ENCODE data around the gene RNASE13. TPM values are rescaled to one million over a fixed set of nuclear protein-coding genes. Genes with fewer than 3 reads are reported as not detected.

The RNASE13 gene
- total and polyA plus RNA-seq, 2 of the 4 experiments (the other 2 are of a cell fraction) = not detected

DNA sequence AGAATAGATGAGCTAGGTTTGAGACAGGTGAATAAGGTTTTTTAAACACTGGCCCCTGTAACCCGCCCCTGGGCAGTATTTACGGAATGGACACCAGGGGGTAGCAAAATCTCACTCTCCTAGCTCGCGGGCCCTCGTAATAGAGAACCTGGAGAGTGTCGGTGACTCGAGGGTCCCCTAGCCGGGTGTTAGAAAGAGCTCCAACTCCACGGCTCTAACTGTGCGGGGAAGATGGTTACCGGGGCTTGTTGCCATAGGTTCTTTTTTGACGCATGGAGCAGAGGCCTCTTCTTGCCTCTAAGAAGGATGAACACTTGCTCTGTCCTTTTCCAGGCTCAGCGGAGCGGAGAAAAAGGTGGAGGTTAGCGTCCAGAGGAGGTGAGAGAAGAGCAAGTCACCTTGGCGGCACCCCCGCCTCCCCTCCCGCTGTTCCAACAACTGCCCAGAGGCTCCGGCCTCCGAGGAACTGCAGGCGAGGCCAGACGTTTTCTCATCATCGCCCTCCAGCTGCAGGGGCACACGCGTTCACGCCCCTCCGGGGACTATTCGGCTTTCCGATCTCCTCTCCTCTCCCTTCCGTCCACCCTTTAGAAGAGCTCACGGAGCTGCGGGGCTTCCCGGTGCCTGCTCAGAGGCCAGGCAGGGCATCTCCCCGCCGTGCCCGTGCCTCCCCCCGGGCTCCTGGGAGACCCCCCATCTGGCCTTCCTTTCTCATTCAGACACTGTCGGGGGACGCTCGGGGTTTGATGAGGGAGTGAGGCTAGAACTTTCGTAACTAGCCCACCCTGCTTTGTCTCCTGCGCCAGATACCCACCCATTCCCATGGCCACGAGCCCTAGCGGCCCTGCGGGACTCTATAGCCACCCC lies 34.1 kb upstream of the RNASE13 start:
- peak overlapping the region; percentile 85 for H3K4ac ChIP-seq (ENCODE audit: low read depth, low read length)
- H3K9me3 ChIP-seq (ENCODE audit: control insufficient read depth, insufficient read depth, low read length) = no peaks in the 10 kb centered on the region
- H2BK20ac ChIP-seq (ENCODE audit: low read depth, low read length) = no peak overlapping the region
- H3K36me3 ChIP-seq (ENCODE audit: control insufficient read depth, insufficient read depth, low read length) = peaks cover 8% of the 10 kb centered on the region
- peak overlapping the region; percentile 64; the same call in 1 of the 2 replicates for H3K23ac ChIP-seq (ENCODE audit: low read depth, low read length)
- peak overlapping the region; percentile 81 for H3K9ac ChIP-seq (ENCODE audit: low read depth, low read length)
- H3K56ac ChIP-seq (ENCODE audit: extremely low read depth, insufficient read depth, low read length) = peak overlapping the region; percentile 47; the same call in 1 of the 2 replicates
- H2AK9ac ChIP-seq (replicated peaks; ENCODE audit: low read depth, low read length, poor library complexity) = peak overlapping the region; percentile 90
- H3K27ac ChIP-seq (ENCODE audit: insufficient read depth, low read length) = peak overlapping the region; percentile 91
- WGBS, 2 experiments (ENCODE audit: extremely low coverage in 2 of 2, insufficient read length in 1 of 2) = 2% methylated on average over 8 of the region's 45 CpGs; no CpG with 5 or more reads in 1 of the 2 experiments
- intact Hi-C loops (cut with micrococcal nuclease) = loop anchor here (1.0 to 2.0 kb wide), 2 partner anchors 36 to 68 kb away; no protein-coding TSS in a partner anchor
- H3K9me1 ChIP-seq (ENCODE audit: insufficient read depth, low read length) = peaks cover 10% of the 10 kb centered on the region
- H3K4me2 ChIP-seq (ENCODE audit: low read depth, low read length) = peak overlapping the region; percentile 86
- H3K27me3 ChIP-seq (ENCODE audit: control insufficient read depth, insufficient read depth, low read length) = no peaks in the 10 kb centered on the region
- H2BK120ac ChIP-seq (ENCODE audit: low read depth, low read length) = peak overlapping the region; percentile 26; the same call in 1 of the 2 replicates
- no TSS peak for BruUV-seq (replicated peaks)
- H3K18ac ChIP-seq (ENCODE audit: low read depth, low read length) = no peak overlapping the region; the same call in 1 of the 2 replicates
- CTCF ChIA-PET = interaction anchor here (1.0 to 2.8 kb wide), 10 partner anchors 15 to 54 kb away, joined by 4 to 23 read pairs (median 10); no protein-coding TSS in a partner anchor
- no peak overlapping the region for H2BK15ac ChIP-seq (ENCODE audit: low read depth, low read length)
- peak overlapping the region; percentile 68 for H3K4me3 ChIP-seq (ENCODE audit: insufficient read depth, low read depth, low read length)
- peaks cover 10% of the 10 kb centered on the region for H4K20me1 ChIP-seq (ENCODE audit: insufficient read depth, low read length)
- ATAC-seq (ENCODE audit: low read depth) = 0 out of 2 replicates have a peak, but pooled peaks have one; percentile 5
- POLR2A ChIA-PET (ENCODE audit: unreplicated experiment) = no interaction called here
- peak overlapping the region; percentile 43 to 50; a peak in 2 of 4 replicates for H4K8ac ChIP-seq (ENCODE audit: low read depth in 2 of 2, low read length in 2 of 2)
- H2AK5ac ChIP-seq (ENCODE audit: low read depth, low read length) = peak overlapping the region; percentile 53
- no peak for TF ChIP-seq MXI1 (IDR thresholded peaks at IDR 0.05; ENCODE audit: borderline replicate concordance, low read depth, low read length)
- no peak for TF ChIP-seq CHD1 (IDR thresholded peaks at IDR 0.05; ENCODE audit: low read depth, low read length)
- TF ChIP-seq, protein P1, sequence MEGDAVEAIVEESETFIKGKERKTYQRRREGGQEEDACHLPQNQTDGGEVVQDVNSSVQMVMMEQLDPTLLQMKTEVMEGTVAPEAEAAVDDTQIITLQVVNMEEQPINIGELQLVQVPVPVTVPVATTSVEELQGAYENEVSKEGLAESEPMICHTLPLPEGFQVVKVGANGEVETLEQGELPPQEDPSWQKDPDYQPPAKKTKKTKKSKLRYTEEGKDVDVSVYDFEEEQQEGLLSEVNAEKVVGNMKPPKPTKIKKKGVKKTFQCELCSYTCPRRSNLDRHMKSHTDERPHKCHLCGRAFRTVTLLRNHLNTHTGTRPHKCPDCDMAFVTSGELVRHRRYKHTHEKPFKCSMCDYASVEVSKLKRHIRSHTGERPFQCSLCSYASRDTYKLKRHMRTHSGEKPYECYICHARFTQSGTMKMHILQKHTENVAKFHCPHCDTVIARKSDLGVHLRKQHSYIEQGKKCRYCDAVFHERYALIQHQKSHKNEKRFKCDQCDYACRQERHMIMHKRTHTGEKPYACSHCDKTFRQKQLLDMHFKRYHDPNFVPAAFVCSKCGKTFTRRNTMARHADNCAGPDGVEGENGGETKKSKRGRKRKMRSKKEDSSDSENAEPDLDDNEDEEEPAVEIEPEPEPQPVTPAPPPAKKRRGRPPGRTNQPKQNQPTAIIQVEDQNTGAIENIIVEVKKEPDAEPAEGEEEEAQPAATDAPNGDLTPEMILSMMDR (conservative IDR thresholded peaks at IDR 0.05; ENCODE audit: low read depth, low read length) = peak; percentile 75
- peak; percentile 81 for TF ChIP-seq SMC3 (IDR thresholded peaks at IDR 0.05; ENCODE audit: low read depth, low read length)
- TF ChIP-seq MAZ (IDR thresholded peaks at IDR 0.05; ENCODE audit: borderline replicate concordance, low read depth, low read length) = no peak
- TF ChIP-seq NFE2L2 (IDR thresholded peaks at IDR 0.05; ENCODE audit: low read depth, low read length) = 0 out of 2 replicates have a peak, but pooled peaks have one; percentile 7
- no peak for TF ChIP-seq RCOR1 (IDR thresholded peaks at IDR 0.05; ENCODE audit: insufficient replicate concordance, low read length)
- TF ChIP-seq, protein P2, sequence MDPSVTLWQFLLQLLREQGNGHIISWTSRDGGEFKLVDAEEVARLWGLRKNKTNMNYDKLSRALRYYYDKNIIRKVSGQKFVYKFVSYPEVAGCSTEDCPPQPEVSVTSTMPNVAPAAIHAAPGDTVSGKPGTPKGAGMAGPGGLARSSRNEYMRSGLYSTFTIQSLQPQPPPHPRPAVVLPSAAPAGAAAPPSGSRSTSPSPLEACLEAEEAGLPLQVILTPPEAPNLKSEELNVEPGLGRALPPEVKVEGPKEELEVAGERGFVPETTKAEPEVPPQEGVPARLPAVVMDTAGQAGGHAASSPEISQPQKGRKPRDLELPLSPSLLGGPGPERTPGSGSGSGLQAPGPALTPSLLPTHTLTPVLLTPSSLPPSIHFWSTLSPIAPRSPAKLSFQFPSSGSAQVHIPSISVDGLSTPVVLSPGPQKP (IDR thresholded peaks at IDR 0.05; ENCODE audit: borderline replicate concordance, low read depth, low read length) = no peak
- TF ChIP-seq CEBPB (IDR thresholded peaks at IDR 0.05; ENCODE audit: low read depth, low read length) = no peak
- peak; percentile 81 for TF ChIP-seq RAD21 (IDR thresholded peaks at IDR 0.05; ENCODE audit: low read length)
- no peak for TF ChIP-seq RFX5 (IDR thresholded peaks at IDR 0.05; ENCODE audit: low read depth, low read length)
- peak overlapping the region; percentile 72 for H4K91ac ChIP-seq (ENCODE audit: insufficient read depth, low read depth, low read length)
- dilution Hi-C loops (cut with HindIII; ENCODE audit: low sequenced_read_pairs, unreplicated experiment) = no loop called here
- peak overlapping the region; percentile 99 for H2AFZ ChIP-seq (replicated peaks; ENCODE audit: low read length, poor library complexity)
- peaks cover 22% of the 10 kb centered on the region for H3K4me1 ChIP-seq (ENCODE audit: control insufficient read depth, insufficient read depth, low read length)
- H2BK5ac ChIP-seq (ENCODE audit: low read depth, low read length, poor library complexity, severe bottlenecking) = no peak overlapping the region
- in situ Hi-C loops (cut with MboI; ENCODE audit: low sequenced_read_pairs) = no loop called here
- peak; percentile 52 for DNase-seq
- peaks cover 10 to 34% of the 10 kb centered on the region in 2 experiments for H3K79me1 ChIP-seq (ENCODE audit: low read depth in 1 of 2, low read length in 2 of 2)
- H3K14ac ChIP-seq (replicated peaks; ENCODE audit: low read depth, low read length) = peak overlapping the region; percentile 77; the same call in 1 of the 2 replicates
- H4K5ac ChIP-seq (ENCODE audit: low read depth, low read length) = peak overlapping the region; percentile 66

Data from IMR-90 (cell line).